Astrocyte of the spinal cord (primary cell): ENCODE results near the gene LSAMP.
"Not testable (repeated sequence)": the region's sequence is repeated elsewhere in the genome, so short reads cannot be mapped to it uniquely, and the experiment has no call there.

Source experiments
- DNase-seq: peaks from one replicate; pipeline ENCODE4 v3.0.0; 2011; ENCODE audit warnings: low read depth, low spot score
- H3K4me3 ChIP-seq: 2 replicates; pipeline ENCODE4 v1.5.1; 2011; ENCODE audit warnings: low read depth, mild to moderate bottlenecking, low read length, moderate library complexity
- CTCF ChIP-seq: IDR thresholded peaks from 2 replicates; pipeline ENCODE4 v1.5.1; 2012; ENCODE audit warnings: low read depth, mild to moderate bottlenecking, low read length, inconsistent platforms
- in situ Hi-C: cut with HindIII; loops from 2 replicates; pipeline ENCODE4 v1.10.0; 2017; ENCODE audit warnings: low sequenced_read_pairs

Gene LSAMP

GRCh38 chr3:116238846-116239565, 206.3 kb downstream of the LSAMP start:
- DNase-seq = no peak
- TF ChIP-seq CTCF = no peak
- in situ Hi-C loops = no loop called here
- no peak overlapping the region for H3K4me3 ChIP-seq

- TF ChIP-seq CTCF = no peak
- DNase-seq = no peak
- no peak overlapping the region for H3K4me3 ChIP-seq
- in situ Hi-C loops = no loop called here
Measured at GRCh38 chr3:116233711-116234357, 211.5 kb downstream of the LSAMP start.

- no peak for TF ChIP-seq CTCF
- in situ Hi-C loops = no loop called here
- DNase-seq = no peak
- H3K4me3 ChIP-seq = no peak overlapping the region
Measured at GRCh38 chr3:116230431-116231020, 214.8 kb downstream of the LSAMP start.

GRCh38 chr3:116226266-116226665, 219.0 kb downstream of the LSAMP start:
- no peak for DNase-seq
- no peak for TF ChIP-seq CTCF
- H3K4me3 ChIP-seq = no peak overlapping the region
- in situ Hi-C loops = no loop called here

GRCh38 chr3:116216761-116217160, 228.5 kb downstream of the LSAMP start:
- no peak for DNase-seq
- no peak for TF ChIP-seq CTCF
- H3K4me3 ChIP-seq = no peak overlapping the region
- in situ Hi-C loops = no loop called here

GRCh38 chr3:116211901-116212300, 233.4 kb downstream of the LSAMP start:
- in situ Hi-C loops = no loop called here
- TF ChIP-seq CTCF = no peak
- DNase-seq = no peak
- no peak overlapping the region for H3K4me3 ChIP-seq

GRCh38 chr3:116208830-116209229, 236.5 kb downstream of the LSAMP start:
- in situ Hi-C loops, DNase-seq, H3K4me3 ChIP-seq: not testable (repeated sequence)
